Ecto neural progenitor cell (in vitro differentiated cells): ENCODE data around the gene CR1L.
"Not testable (repeated sequence)": the region's sequence is repeated elsewhere in the genome, so short reads cannot be mapped to it uniquely, and the experiment has no call there.

Experiments
- DNase-seq: peaks from one replicate; pipeline ENCODE4 v3.0.0-alpha.2; 2018; ENCODE audit warnings: low spot score

Gene CR1L

GRCh38 chr1:207745839-207746767 is 101.2 kb downstream of the CR1L start:
- no peak for DNase-seq

DNA sequence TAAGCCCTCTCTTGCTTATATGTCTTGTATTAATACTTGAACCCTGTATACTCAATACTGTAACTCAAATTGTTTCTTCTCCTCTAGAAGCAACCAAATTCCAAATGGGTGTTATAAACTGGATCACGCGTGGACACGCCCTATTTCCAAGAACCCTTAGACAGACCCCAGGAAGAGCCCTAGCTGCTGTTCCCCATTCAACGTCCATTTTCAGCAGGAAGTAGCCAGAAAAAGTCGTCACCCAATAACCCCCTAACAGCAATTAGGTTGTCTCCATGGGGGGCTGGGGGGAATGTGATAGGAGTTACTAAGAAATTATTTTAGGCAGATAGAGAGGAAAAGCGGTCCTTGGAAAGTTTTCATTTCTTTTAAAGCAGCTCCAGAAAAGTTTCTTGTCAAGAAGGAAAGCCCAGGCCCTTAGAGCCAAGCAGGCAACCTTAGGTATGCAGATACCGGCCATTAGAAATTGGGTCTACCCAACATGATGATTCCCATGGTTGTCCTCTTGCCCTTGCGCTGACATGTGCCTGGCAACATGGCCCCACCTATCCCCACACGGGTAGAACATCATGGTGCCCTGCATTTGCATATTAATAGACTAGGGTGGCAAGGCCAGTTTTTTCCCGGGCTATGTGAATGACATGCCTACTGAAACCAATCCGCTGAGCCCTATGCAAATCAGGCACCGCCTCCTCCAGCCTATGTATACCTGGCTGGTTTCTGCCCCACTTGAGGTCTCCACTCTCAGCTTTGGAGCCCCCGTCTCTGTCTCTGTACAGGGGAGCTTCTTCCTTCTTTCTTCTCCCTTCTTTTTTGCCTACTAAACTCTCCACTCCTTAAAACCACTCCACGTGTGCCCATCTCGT is 102.9 kb downstream of the CR1L start:
- DNase-seq = no peak

DNA sequence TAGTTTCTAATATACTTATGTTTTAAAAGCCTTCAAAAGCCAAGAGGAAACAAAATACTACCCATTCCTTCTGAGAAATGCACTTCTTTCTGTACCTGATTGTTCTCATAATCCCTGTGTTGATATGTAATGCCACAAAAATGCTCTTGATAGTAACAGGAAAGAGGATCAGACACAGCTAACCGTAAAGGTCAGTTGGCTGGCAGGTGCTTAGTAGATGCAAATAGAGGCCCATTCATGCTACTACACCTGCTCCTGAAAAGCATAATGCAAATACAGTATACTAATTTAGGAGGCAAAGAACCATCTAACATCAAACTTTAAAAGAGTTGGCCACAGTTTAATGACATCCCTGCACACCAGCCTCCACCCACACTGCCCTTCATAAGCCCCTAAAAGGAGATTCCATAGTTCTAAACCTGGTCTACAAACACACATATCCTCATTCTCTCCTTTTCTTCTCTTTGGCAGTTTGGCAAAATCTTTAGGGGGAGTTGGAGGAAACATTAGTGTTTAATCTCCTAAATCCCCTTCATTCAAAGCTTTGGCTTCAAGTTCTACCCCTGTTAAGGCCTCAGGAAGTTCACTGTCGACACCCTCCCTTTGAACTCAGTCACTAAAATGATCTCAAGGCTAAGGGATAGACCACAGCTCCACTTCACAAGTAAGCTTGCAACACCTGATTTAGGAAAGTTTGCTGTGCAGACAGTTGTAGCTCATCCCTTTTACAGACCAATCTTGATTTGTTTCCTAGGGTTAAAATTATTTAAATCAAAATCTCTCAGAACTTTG is 104.0 kb downstream of the CR1L start:
- no peak for DNase-seq

GRCh38 chr1:207750631-207751305 is 105.8 kb downstream of the CR1L start:
- DNase-seq = no peak

GRCh38 chr1:207751463-207751789 is 106.5 kb downstream of the CR1L start:
- not testable (repeated sequence) for DNase-seq

GRCh38 chr1:207751790-207752455 is 107.0 kb downstream of the CR1L start, which contains the start of gene CD46:
TSS of gene CD46 (plus strand) at chr1:207752054. CDS start at chr1:207752213, 159 bp downstream.
- peak; percentile 93 for DNase-seq

DNA sequence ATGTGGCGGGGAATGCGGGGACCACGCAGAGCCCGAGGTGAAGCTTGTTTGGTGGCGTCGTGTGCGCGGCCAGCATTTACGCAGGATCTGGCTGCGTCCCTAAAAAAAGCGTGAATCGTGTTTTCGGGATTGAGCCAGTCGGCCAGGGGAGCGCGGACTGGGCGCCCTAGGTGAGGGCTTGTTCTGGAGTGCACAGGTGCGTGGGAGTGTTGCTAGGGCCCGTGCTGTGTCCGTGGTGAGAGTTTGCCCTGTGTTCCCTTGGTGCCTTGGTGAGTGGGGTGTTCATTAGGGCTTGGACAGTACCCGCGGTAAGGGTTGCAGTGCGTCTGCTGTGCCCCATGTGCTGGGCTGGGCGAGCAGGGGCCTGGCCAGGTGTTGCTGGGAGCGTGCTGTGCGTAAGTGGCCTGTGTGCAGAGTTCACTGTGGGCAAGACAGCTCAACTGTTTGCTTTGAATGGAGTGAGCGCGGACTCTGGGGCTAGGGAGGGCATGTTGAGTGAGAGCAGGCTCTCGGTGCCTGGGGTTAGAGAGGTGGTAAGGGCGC is 107.6 kb downstream of the CR1L start:
- no peak for DNase-seq

DNA sequence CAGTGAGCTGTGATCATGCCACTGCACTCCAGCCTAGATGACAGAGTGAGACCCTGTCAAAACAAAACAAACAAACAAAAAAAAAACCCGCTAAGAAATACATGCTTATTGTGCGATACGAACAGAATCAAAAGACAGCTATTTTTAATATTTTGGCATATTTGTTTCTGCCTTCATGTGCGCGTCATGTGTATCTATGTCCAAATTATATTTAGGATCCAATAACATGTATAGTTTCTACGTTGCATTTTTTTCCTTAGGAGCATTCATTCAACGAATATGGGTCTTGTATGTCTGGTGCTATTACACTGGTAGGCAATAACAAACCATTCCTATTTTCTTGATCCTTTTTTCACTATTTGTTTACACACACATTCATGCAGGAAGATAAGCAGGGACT is 108.7 kb downstream of the CR1L start:
- no peak for DNase-seq

DNA sequence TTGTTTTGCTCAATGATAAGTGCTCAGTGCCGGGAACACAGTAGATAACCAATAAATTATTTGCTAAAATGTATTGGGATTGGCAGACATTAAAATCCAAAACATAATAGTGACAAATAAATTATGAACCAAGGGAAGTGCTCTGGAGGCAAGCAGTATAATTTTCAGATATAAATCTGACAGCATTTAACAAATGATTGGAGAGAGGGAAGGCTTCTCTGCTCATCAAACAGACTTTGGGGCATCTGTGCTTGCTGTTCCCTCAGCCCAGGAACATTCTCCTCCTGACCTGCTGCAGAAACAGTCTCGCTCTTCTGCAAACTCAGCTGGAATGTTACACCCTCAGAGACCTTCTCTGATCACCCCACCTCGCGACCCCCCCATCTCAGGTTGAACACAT is 109.1 kb downstream of the CR1L start:
- no peak for DNase-seq

DNA sequence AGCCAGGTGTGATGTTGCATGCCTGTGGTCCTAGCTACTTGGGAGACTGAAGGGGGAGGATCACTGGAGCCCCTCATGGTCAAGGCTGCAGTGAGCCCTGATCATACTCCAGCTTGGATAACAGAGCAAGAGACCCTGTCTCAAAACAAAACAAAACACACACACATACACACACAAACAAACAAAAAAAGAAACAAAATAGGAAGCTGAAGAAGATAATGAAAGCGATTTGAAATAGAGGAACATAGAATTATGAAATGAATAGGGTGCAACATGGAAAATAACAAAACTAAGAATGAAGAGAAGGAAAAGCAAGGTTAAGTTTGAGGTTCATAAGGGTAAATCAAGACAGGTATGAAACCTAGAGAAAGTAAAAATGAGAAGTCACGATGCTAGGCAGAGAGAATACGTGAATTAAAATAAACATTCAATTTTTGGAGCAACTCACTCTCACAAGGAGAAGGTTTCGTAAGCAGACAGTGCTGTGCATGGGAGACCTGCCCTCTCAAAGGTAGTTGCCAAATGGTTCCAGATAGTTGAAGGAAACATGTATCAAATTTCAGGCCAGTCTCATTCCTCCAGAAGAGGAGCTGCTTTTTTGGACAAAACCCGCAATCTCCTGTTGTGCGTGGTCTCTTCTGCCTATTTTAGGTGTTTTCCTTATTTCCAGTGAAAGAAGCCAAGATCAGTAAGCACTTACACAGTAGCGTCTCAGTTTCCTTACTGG is 110.2 kb downstream of the CR1L start:
- DNase-seq = no peak

- DNase-seq = no peak
Measured at GRCh38 chr1:207755846-207756693, 111.1 kb downstream of the CR1L start.

GRCh38 chr1:207762622-207763021 is 117.7 kb downstream of the CR1L start:
- no peak for DNase-seq

DNA sequence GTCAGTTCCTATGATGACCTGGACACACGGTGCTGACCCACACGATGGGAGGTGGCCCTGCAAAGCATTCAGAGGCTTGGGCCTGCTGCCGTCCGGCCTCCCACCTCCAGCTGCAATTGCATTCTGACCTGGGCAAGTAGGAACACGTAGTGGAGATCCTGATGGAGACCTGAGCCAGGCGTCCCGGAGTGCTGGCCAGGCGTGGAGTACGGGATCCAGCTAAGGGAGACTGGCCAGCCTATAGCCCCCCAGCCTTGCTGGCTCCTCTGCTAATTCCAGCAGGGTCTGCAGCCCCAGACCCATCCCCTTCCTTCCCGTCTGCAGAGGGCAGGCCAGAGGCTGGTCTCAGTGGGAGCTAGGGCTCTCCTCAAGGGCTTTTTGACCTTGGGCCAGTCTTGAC is 118.2 kb downstream of the CR1L start:
- DNase-seq = no peak

GRCh38 chr1:207763972-207764371 is 119.0 kb downstream of the CR1L start:
- no peak for DNase-seq

- DNase-seq = no peak
Measured at GRCh38 chr1:207766569-207766968, 121.6 kb downstream of the CR1L start.

DNA sequence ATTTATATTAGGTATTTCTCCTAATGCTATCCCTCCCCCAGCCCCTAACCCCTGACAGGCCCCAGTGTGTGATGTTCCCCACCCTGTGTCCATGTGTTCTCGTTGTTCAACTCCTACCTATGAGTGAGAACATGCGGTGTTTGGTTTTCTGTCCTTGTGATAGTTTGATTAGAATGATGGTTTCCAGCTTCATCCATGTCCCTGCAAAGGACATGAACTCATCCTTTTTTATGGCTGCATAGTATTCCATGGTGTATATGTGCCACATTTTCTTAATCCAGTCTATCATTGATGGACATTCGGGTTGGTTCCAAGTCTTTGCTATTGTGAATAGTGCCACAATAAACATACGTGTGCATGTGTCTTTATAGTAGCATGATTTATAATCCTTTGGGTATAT is 125.6 kb downstream of the CR1L start:
- not testable (repeated sequence) for DNase-seq
